Right forelimb (tissue), 1 donor: ENCODE measurements around the gene CPLANE1.
"Not testable (repeated sequence)": the region's sequence is repeated elsewhere in the genome, so short reads cannot be mapped to it uniquely, and the experiment has no call there.

Source experiments
- DNase-seq: peaks from one replicate; pipeline ENCODE4 v3.0.0-alpha.2; 2018

CPLANE1 gene

DNA sequence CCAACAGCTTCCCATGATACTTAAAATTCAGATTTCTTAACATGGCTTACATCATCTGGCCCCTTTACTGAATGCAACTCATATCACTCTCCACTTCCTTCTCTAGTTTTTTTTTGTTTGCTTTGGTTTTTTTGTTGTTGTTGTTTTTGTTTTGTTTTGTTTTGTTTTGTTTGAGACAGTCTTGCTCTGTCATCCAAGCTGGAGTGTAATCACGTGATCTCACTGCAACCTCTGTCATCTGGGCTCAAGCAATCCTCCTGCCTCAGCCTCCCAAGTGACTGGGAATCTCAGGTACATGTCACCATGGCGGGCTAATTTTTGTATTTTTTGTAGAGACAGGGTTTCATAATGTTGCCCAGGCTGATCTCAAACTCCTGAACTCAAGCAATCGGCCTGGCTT, 41.4 kb downstream of the CPLANE1 start:
- no peak for DNase-seq

DNA sequence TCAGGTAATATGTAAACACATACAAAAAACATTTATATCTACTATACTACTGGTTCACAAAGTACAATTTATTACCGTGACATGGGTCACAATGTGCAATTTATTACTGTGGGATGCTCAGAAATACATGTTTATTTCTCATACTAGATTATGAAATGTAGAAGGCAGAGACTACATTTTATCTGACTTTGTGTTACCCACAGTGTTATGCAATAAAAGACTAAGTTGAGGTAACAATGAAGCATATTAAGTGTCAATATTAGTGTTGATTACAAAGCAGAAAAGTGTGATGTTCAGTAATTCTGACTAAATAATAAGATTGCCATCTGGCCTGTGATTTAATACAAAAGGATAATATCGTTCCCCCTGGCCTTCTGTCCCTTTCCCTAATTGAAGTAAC, 42.4 kb downstream of the CPLANE1 start:
- DNase-seq, result no peak

DNA sequence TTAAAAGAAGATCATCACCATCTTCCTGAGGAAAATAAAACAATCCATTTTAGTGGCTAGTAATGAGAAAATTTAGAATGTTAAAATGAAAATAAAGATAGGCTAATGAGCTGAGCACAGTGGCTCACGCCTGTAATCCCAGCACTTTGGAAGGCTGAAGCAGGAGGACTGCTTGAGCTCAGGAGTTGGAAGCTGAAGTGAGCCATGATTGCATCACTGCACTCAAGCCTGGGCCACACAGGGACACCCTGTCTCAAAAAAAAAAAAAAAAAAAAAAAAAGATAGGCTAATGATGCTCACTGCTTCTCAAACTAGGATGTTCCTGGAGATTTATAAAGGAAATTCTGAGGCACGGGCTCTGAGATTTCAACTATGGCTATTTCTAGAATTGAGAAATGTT, 50.3 kb downstream of the CPLANE1 start:
- DNase-seq, result no peak

DNA sequence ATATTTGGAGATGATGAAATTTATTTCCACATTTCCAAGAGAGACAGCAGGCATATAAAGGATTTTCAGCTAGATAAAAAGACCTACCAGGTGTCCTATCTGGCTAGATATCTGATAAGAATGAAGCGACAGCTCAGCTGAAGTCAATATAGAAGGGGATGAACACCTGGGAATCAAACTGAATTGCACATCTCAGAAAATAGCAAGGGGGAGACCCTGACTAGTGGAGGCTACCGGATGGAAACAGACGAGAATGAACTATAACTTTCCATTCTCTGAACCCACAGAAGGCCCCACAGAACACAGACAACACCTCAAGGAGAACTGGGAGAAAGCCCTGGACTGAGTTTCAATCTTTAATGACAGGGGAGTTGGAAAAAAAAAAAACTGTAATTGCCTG, 51.1 kb downstream of the CPLANE1 start:
- no peak for DNase-seq

DNA sequence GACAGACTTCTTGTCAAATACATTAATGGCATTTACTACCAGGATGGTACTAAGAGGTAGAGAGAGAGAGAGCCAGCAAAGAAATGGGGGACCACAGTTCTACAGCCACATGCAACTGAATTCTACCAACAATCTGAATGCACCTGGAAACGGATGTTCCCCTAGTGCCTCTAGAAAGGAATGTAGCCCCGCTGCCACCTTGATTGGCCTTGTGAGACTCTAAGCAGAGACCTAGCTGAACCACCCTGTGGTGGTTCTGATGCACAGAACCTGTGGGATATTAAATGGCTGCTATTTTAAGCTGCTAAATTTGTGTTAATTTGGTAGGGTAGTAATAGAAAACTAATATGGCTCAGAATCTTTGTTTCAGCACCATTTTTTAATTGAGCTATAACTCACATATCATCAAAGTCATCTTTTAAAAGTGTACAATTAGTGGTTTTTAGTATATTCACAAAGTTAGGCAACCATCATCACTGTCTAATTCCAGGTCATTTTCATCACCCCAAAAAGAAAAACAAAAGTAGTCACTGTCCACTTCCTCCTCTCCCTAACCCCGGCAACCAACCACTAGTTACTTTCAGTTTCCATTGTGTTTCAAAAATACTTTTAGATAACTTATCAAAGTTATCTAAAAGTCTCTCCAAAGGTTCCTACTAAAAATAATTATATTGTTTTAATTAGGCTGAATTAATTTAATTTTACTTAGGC, 51.7 kb downstream of the CPLANE1 start:
- DNase-seq, result no peak

DNA sequence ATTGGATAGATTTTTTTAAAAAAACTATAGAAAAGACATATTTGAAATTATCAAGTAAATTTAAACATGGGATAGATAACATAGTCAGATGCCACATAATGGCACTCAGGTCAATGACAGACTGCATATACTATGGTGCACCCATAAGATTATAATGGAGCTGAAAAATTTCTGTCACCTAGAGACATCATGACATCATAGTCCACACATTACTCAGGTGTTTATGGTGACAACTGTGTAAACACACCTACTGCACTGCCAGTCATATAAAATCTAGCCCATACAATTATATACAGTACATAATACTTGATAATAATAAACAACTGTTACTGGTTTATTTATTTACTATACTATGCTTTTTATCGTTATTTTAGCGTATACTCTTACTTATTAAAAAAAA, 58.6 kb downstream of the CPLANE1 start:
- no peak for DNase-seq

DNA sequence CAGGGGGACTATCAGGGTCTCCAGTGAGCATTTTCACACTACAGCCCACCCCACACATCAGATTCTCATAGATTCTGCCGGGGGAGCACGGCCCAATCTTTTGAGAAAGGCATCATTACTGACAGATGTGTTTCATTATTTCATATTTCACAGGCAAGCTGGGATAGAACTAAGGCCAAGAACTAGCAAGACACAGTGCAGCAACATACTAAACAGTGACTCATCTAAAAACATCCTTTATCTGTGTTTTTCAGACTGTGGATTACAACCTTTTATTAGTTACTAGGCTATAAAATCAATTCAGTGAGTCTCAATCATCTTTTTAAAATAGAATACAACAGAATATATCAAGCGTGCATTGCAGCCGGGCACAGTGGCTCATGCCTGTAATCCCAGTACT, 59.8 kb downstream of the CPLANE1 start:
- DNase-seq, result no peak

DNA sequence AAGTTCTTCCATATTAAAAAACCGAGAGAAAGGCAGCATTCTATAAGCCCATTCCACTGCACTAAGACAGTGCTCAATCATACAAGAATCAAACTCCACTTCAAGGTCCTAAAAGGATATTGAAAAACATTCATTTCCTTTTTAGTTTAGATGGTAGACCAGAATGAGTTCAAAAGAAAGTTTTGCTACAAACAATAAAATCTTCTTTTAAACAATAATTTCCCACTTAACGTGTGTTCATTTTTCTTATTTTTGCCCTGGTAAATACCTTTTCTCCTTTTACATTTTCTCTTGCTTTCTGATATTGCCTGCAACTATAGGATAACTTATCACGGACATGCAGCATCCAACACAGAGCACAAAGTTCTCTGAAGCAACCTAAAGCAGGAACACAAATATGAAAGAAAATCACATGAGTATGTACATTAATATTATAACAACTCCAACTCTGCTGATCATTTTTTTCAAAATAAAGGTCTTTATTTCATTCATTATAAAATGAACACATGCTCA, 61.7 kb downstream of the CPLANE1 start:
- no peak for DNase-seq

DNA sequence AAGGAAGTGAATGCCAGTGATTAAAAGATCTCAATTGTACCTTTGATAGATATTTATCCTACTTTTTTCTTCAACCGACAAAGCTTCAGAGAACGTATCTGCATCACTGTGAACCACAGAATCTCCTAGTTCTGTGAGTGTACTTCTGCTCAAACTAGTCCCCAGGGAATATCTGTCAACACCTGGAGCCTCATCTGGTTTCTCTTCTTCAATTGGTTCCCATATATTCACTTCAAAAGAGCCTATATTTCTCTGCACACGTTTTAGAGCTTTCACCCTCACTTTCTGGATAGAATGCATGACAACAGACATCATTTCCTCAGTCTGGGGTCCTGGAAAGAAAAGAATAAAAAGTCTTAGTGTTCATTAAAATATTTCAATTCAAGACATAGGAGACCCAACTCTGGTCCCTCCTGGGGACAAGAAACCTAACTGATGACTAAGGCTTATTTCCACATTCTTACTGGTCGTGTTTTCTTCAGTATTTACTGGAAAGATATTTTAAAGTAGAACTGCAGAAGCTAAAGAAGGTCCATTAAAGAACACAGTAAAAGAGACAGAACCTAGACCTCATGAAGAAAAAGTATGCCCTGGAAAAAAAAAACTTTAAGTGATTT, 64.3 kb downstream of the CPLANE1 start:
- DNase-seq, result no peak

DNA sequence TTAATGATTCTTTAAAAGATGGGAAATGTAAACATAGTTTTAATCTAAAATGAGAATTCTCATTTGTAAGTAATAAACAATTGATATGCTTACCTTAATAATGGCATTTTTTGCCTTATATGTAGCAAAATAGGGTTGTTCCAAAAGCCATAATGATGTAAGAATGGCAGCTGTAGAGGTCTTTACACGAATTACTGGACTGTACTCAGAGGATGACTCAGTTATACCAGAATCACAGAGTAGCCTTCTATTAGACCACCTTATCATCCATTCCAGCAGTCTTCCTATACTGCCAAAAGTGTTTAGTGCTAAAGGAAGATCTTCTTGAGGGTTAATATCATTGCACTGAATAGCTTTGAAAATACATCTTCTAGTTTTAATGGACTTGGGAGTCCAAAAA, 66.5 kb downstream of the CPLANE1 start:
- DNase-seq, result no peak

DNA sequence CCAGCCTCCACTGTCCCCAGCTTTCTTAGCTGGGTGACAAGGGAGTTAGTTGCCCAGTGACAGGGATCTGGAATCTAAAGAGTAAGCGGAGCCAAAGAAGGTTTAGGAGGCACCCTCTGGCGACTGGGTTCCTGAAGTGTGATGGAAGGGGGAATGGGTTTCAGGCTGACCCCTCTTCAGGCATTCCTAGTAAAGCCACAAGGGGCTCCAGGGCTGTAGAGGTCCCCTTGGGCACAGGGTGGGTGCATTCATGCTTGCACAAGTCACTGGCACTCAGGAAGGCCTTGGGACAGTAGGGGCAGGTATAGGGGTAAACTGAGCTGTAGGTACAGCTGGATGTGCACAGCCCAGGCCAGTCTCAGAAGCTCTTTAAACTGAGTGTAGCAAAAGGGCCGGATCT, 74.2 kb downstream of the CPLANE1 start:
- DNase-seq, result no peak

DNA sequence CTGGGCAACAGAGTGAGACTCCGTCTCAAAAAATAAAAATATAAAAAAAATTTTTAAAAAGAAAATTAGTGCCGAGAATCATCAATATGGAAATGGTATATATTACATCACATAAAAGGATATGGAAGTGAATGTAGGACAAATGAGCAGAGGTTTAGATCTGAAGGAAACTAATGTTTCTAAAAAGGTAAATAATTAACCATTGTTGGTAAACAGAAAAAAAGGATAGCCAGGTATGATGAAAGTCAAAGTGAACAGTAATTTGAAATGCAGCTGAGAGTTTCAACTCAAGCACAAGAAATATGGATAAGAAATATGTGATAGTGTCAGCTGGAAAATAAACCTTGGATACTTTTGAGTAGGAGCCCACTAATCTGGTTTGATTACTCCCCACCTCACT, 76.2 kb downstream of the CPLANE1 start:
- no peak for DNase-seq

DNA sequence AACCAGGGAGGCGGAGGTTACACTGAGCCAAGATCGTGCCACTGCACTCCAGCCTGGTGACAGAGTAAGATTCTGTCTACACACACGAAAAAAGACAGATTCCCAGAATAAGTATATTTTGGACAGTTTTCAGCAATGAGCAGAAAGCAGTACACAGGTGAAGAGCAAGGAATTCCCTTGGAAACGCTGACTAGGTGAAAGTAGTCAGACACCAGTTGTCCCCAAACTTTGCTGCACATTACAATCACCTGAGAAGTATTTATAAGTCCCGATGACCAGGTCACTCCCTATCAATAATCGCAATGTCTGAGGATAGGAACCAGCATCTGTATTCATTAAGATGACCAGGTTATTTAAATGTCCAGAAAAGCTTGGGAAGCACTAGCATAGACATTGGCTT, 78.3 kb downstream of the CPLANE1 start:
- no peak for DNase-seq

DNA sequence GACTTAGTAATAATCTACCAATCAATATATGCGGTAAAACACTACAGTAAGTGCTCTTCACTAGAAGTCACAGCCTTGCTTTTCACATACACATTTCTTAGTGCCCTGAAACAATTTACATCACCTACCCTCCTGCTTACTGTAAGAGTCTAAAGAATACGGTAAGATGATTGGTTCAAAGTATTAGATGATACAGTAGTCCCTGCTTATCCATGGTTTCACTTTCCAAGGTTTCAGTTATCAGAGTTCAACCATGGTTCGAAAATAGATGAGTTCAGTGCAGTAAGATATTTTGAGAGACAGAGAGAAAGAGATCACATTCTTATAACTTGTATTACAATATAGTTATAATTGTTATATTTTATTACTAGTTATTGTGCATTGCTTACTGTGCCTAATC, 83.0 kb downstream of the CPLANE1 start:
- DNase-seq, result no peak

DNA sequence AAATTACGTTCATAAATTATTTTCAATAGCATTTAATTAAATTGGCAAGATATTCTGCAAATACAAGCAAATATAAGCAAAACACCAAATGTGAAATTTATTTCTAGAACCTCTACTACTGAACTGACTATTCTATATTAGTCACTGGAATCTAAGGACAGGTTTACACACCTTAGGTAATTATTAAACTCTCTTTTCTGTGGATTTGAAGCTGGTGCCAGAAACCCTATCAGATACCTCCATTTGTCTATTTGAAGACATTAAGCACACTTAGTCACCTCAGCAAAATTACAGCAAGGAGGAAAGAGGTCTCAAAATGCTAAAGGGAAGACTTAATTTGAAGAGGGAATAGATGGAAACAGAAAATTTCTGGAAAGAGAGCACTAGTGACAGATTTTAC, 83.4 kb downstream of the CPLANE1 start:
- no peak for DNase-seq

DNA sequence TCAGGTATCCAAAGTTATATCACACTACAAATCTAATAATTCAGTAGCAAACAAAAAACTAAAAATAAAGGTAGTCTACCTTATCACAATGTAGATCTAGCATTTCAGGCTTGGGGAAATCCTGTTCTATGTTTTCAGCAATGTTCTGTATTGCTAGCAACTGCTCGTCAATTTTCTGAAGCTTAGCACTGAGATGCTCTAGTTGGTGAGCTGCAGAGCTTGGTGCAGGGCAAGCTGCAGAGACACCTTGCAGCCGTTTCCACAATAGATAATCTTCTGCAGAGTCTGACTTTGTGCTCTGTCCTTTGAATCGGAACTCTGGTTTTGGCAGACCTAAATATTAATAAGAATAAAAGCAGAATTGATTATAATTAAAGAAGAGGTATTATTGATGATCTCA, 95.5 kb downstream of the CPLANE1 start:
- no peak for DNase-seq

DNA sequence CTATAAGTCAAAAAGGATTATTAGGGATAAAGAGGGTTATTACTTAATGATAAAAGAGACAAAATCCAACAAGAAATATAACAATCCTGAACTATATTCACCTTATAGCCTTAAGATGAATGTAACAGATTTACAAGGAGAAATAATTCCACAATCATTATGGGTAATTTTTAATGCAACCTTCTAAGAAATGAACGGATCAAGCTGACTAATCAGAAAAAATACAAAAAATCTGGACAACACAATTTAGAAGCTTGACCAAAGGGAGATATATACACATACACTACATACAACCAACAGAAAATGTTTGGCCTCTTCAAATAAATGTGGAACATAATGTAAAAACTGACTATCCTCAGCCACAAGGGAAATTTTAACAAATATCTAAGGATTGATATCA, 102.3 kb downstream of the CPLANE1 start:
- DNase-seq, result no peak

DNA sequence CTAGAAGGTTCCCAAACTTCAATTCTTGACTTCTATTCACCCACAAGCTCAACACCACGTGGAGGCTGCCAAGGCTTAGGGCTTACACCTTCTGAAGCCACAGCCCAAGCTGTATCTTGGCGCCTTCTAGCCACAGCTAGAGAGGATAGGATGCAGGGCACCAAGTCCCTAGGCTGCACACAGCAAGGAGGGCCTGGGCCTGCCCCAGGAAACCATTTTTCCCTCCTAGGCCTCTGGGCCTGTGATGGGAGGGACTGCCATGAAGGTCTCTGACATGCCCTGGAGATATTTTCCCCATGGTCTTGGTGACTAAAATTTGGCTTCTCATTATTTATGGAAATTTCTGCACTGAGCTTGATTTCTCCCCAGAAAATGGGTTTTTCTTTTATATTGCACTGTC, 112.5 kb downstream of the CPLANE1 start:
- no peak for DNase-seq

DNA sequence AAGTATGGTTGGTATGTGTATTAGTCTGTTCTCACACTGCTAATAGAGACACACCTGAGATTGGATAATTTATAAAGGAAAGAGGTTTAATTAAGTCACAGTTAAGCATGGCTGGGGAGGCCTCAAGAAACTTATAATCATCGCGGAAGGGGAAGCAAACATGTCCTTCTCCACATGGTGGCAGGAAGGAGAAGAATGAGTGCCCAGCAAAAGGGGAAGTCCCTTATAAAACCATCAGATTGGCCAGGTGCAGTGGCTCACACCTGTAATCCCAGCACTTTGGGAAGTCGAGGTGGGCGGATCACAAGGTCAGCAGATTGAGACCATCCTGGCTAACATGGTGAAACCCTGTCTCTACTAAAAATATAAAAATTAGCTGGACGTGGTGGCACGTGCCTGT, 113.9 kb downstream of the CPLANE1 start:
- DNase-seq, result not testable (repeated sequence)

DNA sequence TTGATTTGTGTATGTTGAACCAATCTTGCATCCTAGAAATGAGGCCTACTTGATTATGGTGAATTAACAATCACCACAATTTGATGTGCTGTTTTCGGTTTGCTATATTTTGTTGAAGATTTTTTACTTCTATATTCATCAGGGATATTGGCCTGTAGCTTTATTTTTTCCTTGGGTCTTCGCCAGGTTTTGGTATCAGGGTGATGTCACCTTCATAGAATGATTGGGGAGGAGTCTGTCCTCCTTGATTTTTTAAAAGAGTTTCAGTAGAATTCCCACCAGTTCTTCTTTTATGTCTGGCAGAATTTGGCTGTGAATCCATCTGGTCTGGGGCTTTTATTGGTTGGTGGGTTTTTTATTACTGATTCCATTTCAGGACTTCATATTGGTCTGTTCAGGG, 115.2 kb downstream of the CPLANE1 start:
- no peak for DNase-seq

DNA sequence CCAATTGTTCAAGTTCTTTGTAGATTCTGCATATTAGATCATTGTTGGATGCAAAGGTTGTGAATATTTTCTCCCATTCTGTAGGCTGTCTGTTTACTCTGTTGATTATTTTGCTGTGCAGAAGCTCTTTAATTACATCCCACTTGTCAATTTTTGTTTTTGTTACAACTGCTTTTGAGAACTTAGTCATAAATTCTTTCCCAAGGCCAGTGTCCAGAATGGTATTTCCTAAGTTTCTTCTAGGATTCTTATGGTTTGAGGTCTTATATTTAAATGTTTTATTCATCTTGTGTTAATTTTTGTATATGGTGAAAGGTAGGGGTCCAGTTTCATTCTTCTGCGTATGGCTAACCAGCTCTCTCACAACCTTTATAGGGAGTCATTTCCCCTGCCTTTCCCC, 116.5 kb downstream of the CPLANE1 start:
- no peak for DNase-seq

DNA sequence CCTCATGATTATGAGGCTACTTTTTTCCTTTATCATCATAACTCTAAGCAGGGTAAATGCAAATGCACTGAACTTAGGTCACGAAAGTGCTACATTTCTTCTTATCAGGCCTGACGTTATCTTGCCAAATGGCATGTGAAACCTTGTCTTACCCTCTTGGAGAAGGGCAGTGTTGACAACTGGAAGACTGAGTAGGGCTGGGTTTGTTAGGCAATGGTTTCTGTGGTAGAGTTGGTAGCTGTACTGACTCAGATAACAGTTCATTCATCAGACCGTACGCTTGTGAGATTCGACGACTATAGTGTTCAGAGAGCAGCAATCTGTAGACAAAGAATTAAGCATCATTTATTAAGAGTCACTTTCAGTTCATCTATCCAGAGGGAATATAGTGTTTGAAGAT, 127.7 kb downstream of the CPLANE1 start:
- no peak for DNase-seq

DNA sequence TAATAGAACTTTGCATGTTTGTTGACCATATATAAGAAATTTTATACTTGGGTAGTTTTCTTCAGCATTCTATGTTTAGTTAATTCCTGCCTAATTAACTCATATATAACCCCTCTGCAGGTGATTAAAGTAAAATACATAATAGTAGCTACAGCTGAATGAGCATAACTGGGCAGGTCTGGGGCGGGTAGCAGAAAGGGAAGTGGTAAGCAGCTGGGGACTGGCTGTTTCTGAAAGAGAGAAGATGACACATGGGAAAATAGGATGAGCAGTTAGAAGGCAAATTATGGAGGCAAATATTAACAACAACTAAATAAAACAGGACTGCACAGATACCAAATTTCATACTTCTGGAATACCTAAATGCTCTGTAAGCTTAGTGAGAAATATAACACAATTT, 128.1 kb downstream of the CPLANE1 start:
- DNase-seq, result no peak

DNA sequence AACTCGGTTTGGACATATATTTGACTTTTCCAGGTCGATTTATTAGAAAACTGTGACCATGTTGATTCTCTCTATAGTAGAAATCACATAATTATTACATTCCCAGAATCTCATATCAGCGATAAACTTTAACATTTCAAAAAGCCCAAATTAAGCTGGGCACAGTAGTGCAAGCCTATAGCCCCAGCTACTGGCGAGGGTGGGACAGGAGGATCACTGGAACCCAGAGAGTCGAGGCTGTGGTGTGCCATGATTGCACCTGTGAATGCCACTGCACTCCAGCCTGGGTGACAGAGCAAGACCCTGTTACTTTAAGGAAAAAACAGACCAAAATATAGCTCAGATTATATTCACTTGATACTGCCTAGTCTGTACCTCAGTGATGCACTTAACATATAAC, 128.9 kb downstream of the CPLANE1 start:
- DNase-seq, result no peak

DNA sequence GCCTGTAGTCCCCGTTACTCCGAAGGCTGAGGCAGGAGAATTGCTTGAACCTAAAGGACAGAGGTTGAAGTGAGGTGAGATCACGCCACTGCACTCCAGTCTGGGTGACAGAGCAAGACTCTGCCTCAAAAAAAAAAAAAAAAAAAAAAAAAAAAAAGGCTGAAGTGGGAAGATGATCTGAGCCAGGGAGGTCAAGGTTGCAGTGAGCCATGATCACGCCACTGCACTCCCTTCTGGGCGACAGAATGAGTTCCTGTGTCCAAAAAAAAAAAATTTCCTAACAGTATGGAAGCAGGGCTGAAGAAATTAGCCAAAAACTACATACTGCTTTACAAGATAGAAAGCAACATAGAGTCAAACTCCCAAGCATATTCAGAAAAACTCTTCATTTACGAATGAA, 132.8 kb downstream of the CPLANE1 start:
- DNase-seq, result no peak
